ENCODE results near the gene CMIP. TPM values are rescaled to one million over a fixed set of nuclear protein-coding genes. Genes with fewer than 3 reads are reported as not detected.

CMIP gene
- total and polyA plus RNA-seq, 3 donors from 2014 or later, result 34.9 to 72.5 (median 42.0) TPM

GRCh38 chr16:81705261-81705660 is 260.7 kb downstream of the CMIP start:
- H3K27ac ChIP-seq, result no peak overlapping the region
- intact Hi-C loops (cut with DNase I; ENCODE audit: low total_unique reads), result no loop called here
- TF ChIP-seq POLR2A (IDR thresholded peaks at IDR 0.05), result no peak
- TF ChIP-seq CTCF (IDR thresholded peaks at IDR 0.05), result no peak

GRCh38 chr16:81706327-81707295 is 262.0 kb downstream of the CMIP start:
- TF ChIP-seq CTCF (IDR thresholded peaks at IDR 0.05), result no peak
- no peak for TF ChIP-seq POLR2A (IDR thresholded peaks at IDR 0.05)
- Histone ChIP-seq H3K4me3 (no peak overlapping the region), H3K27ac (no peak overlapping the region), H3K27me3 (no peaks in the 10 kb centered on the region), H3K4me1 (peaks cover 10% of the 10 kb centered on the region), H3K9me3 (no peaks in the 10 kb centered on the region), H3K36me3 (ENCODE audit: low read depth, missing control alignments) (no peaks in the 10 kb centered on the region)
- intact Hi-C loops (cut with DNase I; ENCODE audit: low total_unique reads), result no loop called here
- WGBS, 2 donors, result 83 to 86% methylated on average over 18 to 26 of the region's 26 CpGs
- no peak for DNase-seq

More at GRCh38 chr16:81705261-81705660, 260.7 kb downstream of the CMIP start:
- no peaks in the 10 kb centered on the region for H3K27me3 ChIP-seq
- H3K4me1 ChIP-seq, result peaks cover 6% of the 10 kb centered on the region
- no peaks in the 10 kb centered on the region for H3K36me3 ChIP-seq (ENCODE audit: low read depth, missing control alignments)
- H3K9me3 ChIP-seq, result no peaks in the 10 kb centered on the region
- DNase-seq, result no peak
- H3K4me3 ChIP-seq, result no peak overlapping the region
- 95 to 98% methylated on average over 10 to 13 of the region's 13 CpGs for WGBS, 2 donors

GRCh38 chr16:81707411-81708265 is 263.0 kb downstream of the CMIP start:
- no peak for DNase-seq
- intact Hi-C loops (cut with DNase I; ENCODE audit: low total_unique reads), result no loop called here
- Histone ChIP-seq H3K4me3 (no peak overlapping the region), H3K4me1 (peaks cover 10% of the 10 kb centered on the region), H3K9me3 (no peaks in the 10 kb centered on the region), H3K27me3 (no peaks in the 10 kb centered on the region), H3K27ac (peak overlapping the region in 1 of 2 donors; percentile 19), H3K36me3 (ENCODE audit: low read depth, missing control alignments) (no peaks in the 10 kb centered on the region)
- no peak for TF ChIP-seq CTCF (IDR thresholded peaks at IDR 0.05)
- no peak for TF ChIP-seq POLR2A (IDR thresholded peaks at IDR 0.05)
- WGBS, 2 donors, result 76 to 80% methylated on average over 25 to 27 of the region's 27 CpGs

DNA sequence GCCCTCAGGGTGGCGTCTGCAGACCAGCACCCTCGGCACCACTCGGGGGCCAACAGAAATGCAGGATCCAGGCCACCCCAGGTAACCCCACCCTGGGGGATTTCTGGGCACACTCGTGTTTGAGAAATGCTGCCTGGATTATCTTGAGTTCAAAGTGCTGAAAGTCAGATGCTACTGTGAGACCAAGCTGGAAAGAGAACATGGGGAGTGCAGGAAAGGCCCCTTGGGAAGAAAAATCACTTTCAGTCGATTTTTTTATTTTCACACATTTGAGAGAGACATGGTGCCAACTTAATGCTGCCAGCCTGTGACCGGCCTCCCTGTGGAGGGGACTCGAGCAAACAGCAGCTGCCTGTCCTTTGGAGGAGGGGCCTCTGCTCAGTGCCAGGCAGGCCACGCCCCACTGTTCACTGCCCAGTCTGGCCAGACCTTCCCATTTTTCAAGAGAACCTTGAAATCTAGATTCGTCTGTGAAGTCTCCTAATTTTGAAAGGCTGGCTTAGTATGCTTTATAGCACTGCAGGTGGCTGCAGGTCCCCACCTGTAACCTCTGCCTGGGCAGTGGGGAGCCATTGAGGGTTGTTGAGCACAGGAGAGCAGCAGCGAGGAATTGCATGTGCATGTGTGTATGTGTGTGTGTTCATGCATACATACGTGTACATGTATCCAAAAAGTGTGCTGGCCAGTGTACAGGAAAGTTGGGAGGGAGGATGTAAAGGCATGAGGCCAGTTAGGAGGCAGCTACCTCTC is 263.8 kb downstream of the CMIP start:
- H3K36me3 ChIP-seq (ENCODE audit: low read depth, missing control alignments), result no peaks in the 10 kb centered on the region

More for the DNA sequence above, 263.8 kb downstream of the CMIP start:
- no peak for DNase-seq
- Histone ChIP-seq H3K27ac (no peak overlapping the region), H3K9me3 (no peaks in the 10 kb centered on the region), H3K4me1 (peaks cover 7% of the 10 kb centered on the region), H3K27me3 (no peaks in the 10 kb centered on the region), H3K4me3 (no peak overlapping the region)
- 72 to 73% methylated on average over 8 to 11 of the region's 11 CpGs for WGBS, 2 donors
- intact Hi-C loops (cut with DNase I; ENCODE audit: low total_unique reads), result no loop called here
- TF ChIP-seq POLR2A (IDR thresholded peaks at IDR 0.05) (no peak), CTCF (IDR thresholded peaks at IDR 0.05) (no peak)
